ENCODE measurements around the gene MED15. TPM values are rescaled to one million over a fixed set of nuclear protein-coding genes. Genes with fewer than 3 reads are reported as not detected.

Gene MED15
- total and polyA plus RNA-seq, 10 of the 15 experiments (the other 5 are each of a cell fraction or from before 2014, with no cell fraction given): 1.4 to 75.2 (median 26.9) TPM

DNA sequence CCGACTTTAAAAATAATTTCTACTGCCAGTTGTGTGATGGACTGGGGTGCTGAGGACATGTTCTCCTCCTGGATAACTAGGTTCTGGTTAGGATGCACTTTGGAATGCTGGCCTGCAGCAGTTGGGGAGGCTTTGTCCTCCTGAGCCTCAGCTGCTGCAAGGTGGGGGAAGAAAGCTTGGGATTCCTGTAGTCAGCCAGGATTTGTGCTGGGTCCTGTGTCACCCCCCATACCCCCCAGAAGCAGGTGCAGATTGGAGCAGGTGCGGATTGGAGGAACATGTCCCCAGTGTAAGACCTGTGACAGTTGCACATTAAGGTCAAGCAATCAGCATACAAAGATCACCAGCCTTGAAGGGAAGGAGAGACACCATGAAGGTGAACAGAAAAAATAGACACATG is 51.1 kb downstream of the MED15 start (continued):
- TF ChIP-seq, protein P1, sequence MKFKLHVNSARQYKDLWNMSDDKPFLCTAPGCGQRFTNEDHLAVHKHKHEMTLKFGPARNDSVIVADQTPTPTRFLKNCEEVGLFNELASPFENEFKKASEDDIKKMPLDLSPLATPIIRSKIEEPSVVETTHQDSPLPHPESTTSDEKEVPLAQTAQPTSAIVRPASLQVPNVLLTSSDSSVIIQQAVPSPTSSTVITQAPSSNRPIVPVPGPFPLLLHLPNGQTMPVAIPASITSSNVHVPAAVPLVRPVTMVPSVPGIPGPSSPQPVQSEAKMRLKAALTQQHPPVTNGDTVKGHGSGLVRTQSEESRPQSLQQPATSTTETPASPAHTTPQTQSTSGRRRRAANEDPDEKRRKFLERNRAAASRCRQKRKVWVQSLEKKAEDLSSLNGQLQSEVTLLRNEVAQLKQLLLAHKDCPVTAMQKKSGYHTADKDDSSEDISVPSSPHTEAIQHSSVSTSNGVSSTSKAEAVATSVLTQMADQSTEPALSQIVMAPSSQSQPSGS (IDR thresholded peaks at IDR 0.05; ENCODE audit: low read length): no peak

DNA sequence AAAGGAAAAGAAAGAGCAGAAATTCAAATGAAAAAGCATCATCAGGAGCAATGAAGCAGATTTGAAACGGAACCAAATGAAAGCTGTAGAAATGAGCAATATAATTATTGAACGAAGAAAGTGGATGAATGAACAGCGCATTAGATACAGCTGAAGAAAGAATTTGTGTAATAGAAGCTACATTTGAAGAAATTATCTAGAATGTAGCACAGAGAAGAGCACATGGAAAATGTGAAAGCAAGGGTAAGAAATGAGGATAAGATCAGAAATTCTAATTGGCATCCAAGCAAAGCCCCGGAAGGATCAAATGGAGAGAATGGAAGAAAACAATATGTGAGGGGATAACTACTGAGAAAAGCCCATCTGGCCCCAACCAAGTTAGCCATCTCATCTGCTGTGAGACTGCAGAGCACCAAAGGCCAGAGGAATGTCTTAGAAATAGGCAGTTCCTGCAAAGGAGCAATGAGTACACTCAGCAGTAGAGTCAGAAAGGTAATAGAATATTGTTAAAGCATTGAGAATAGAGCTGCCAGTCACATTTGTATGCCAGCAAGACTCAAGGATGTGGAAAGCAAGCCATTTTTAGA is 51.9 kb downstream of the MED15 start:
- ChIA-PET CTCF (no interaction called here), POLR2A (no interaction called here), SMC1A (ENCODE audit: uncharacterized antibody, unreplicated experiment) (interaction anchor here (0.6 kb wide), 1 partner anchor 524 kb away, joined by 3 read pairs; no protein-coding TSS in a partner anchor), RAD21 (ENCODE audit: unreplicated experiment) (no interaction called here)
- intact Hi-C loops (cut with micrococcal nuclease; ENCODE audit: unreplicated experiment) (no loop called here), in situ Hi-C loops (cut with MboI) (no loop called here)
- Histone ChIP-seq H3K4me2 (ENCODE audit: control insufficient read depth, insufficient read depth) (no peak overlapping the region), H3K9me3 (replicated peaks; ENCODE audit: control insufficient read depth, insufficient read depth, low read length) (peaks cover 3% of the 10 kb centered on the region; the same call in 1 of the 3 replicates), H3K27ac (ENCODE audit: control insufficient read depth, insufficient read depth) (no peak overlapping the region), H3K27me3 (replicated peaks in 1 of 2; ENCODE audit: control insufficient read depth in 2 of 2, insufficient read depth in 2 of 2, low read length in 1 of 2) (no peaks in the 10 kb centered on the region), H3K4me1 (ENCODE audit: control insufficient read depth, insufficient read depth, low read length) (no peaks in the 10 kb centered on the region), H3K9ac (ENCODE audit: control insufficient read depth, insufficient read depth, low read length) (no peak overlapping the region), H2AFZ (ENCODE audit: control insufficient read depth, low read depth, low read length) (no peak overlapping the region), H3K36me3 (ENCODE audit: control insufficient read depth in 2 of 2, insufficient read depth in 2 of 2, low read length in 1 of 2) (peaks cover 30 to 41% of the 10 kb centered on the region in 2 experiments), H3K4me3 (no peak overlapping the region), H3K79me2 (ENCODE audit: control insufficient read depth, insufficient read depth, low read length) (no peaks in the 10 kb centered on the region), H4K20me1 (ENCODE audit: control insufficient read depth, insufficient read depth) (no peaks in the 10 kb centered on the region)
- 92% methylated on average over 4 of the region's 4 CpGs for WGBS (ENCODE audit: insufficient coverage, insufficient replicate concordance, low lambda C conversion rate, missing lambda C conversion rate)
- TF ChIP-seq SIX5 (IDR thresholded peaks at IDR 0.05; ENCODE audit: low read depth, low read length, severe bottlenecking): no peak
- BruUV-seq (replicated peaks): TSS peak; percentile 35
- ATAC-seq: no peak
- FAIRE-seq: no peak
- no peak for DNase-seq (ENCODE audit: low read depth, low spot score)

DNA sequence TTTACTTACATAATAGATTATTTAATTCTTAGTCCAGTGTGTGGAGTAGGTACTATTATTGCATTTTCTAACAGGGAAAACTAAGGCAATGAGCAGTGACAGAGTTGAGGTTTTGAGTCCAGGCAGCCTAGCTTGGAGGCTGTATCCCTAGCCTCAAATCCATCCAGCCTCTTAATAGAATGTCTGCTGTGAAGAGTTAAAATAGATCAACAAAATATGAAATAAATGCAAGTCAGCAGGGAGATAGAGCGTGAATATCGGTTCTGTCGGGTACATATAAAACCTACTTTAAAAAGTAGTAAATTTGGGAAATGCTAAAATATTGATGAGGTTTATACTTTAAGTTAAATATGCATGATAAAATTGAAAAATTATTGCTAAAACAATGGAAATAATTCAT is 53.3 kb downstream of the MED15 start:
- ATAC-seq (no peak), FAIRE-seq (no peak), DNase-seq (ENCODE audit: low read depth, low spot score) (no peak)
- ChIA-PET RAD21 (ENCODE audit: unreplicated experiment) (no interaction called here), SMC1A (ENCODE audit: uncharacterized antibody, unreplicated experiment) (no interaction called here), CTCF (no interaction called here), POLR2A (no interaction called here)
- BruUV-seq (replicated peaks): no TSS peak
- Histone ChIP-seq H2AFZ (ENCODE audit: control insufficient read depth, low read depth, low read length) (no peak overlapping the region), H3K27me3 (replicated peaks in 1 of 2; ENCODE audit: control insufficient read depth in 2 of 2, insufficient read depth in 2 of 2, low read length in 1 of 2) (no peaks in the 10 kb centered on the region), H3K4me3 (no peak overlapping the region), H3K27ac (ENCODE audit: control insufficient read depth, insufficient read depth) (no peak overlapping the region), H3K79me2 (ENCODE audit: control insufficient read depth, insufficient read depth, low read length) (no peaks in the 10 kb centered on the region), H3K4me1 (ENCODE audit: control insufficient read depth, insufficient read depth, low read length) (no peaks in the 10 kb centered on the region), H3K9ac (ENCODE audit: control insufficient read depth, insufficient read depth, low read length) (no peak overlapping the region), H3K9me3 (replicated peaks; ENCODE audit: control insufficient read depth, insufficient read depth, low read length) (peaks cover 3% of the 10 kb centered on the region; the same call in 1 of the 3 replicates), H4K20me1 (ENCODE audit: control insufficient read depth, insufficient read depth) (no peaks in the 10 kb centered on the region), H3K36me3 (ENCODE audit: control insufficient read depth in 2 of 2, insufficient read depth in 2 of 2, low read length in 1 of 2) (peaks cover 28 to 40% of the 10 kb centered on the region in 2 experiments), H3K4me2 (ENCODE audit: control insufficient read depth, insufficient read depth) (no peak overlapping the region)
- in situ Hi-C loops (cut with MboI): no loop called here
- intact Hi-C loops (cut with micrococcal nuclease; ENCODE audit: unreplicated experiment): loop anchor here (10.0 kb wide), 1 partner anchor 146 kb away; no protein-coding TSS in a partner anchor
- WGBS (ENCODE audit: insufficient coverage, insufficient replicate concordance, low lambda C conversion rate, missing lambda C conversion rate): 100% methylated on average over 3 of the region's 3 CpGs
- TF ChIP-seq, protein P2, sequence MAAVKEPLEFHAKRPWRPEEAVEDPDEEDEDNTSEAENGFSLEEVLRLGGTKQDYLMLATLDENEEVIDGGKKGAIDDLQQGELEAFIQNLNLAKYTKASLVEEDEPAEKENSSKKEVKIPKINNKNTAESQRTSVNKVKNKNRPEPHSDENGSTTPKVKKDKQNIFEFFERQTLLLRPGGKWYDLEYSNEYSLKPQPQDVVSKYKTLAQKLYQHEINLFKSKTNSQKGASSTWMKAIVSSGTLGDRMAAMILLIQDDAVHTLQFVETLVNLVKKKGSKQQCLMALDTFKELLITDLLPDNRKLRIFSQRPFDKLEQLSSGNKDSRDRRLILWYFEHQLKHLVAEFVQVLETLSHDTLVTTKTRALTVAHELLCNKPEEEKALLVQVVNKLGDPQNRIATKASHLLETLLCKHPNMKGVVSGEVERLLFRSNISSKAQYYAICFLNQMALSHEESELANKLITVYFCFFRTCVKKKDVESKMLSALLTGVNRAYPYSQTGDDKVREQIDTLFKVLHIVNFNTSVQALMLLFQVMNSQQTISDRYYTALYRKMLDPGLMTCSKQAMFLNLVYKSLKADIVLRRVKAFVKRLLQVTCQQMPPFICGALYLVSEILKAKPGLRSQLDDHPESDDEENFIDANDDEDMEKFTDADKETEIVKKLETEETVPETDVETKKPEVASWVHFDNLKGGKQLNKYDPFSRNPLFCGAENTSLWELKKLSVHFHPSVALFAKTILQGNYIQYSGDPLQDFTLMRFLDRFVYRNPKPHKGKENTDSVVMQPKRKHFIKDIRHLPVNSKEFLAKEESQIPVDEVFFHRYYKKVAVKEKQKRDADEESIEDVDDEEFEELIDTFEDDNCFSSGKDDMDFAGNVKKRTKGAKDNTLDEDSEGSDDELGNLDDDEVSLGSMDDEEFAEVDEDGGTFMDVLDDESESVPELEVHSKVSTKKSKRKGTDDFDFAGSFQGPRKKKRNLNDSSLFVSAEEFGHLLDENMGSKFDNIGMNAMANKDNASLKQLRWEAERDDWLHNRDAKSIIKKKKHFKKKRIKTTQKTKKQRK (IDR thresholded peaks at IDR 0.05; ENCODE audit: low read depth, low read length): no peak
- TF ChIP-seq CBFB (IDR thresholded peaks at IDR 0.05; ENCODE audit: low read depth) (no peak), ZNF384 (IDR thresholded peaks at IDR 0.05; ENCODE audit: borderline replicate concordance, low read depth, low read length) (no peak)
- TF ChIP-seq, protein P3, sequence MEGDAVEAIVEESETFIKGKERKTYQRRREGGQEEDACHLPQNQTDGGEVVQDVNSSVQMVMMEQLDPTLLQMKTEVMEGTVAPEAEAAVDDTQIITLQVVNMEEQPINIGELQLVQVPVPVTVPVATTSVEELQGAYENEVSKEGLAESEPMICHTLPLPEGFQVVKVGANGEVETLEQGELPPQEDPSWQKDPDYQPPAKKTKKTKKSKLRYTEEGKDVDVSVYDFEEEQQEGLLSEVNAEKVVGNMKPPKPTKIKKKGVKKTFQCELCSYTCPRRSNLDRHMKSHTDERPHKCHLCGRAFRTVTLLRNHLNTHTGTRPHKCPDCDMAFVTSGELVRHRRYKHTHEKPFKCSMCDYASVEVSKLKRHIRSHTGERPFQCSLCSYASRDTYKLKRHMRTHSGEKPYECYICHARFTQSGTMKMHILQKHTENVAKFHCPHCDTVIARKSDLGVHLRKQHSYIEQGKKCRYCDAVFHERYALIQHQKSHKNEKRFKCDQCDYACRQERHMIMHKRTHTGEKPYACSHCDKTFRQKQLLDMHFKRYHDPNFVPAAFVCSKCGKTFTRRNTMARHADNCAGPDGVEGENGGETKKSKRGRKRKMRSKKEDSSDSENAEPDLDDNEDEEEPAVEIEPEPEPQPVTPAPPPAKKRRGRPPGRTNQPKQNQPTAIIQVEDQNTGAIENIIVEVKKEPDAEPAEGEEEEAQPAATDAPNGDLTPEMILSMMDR (IDR thresholded peaks at IDR 0.05 in 2 of 3, conservative IDR thresholded peaks at IDR 0.05 in 1 of 3; ENCODE audit: control insufficient read depth in 2 of 3, extremely low read depth in 1 of 3, insufficient read depth in 1 of 3, low read depth in 3 of 3, low read length in 3 of 3): no peak

All from GM12878 (cell line).